Measurements from ENCODE around the gene MAP2K5.

GRCh38 chr15:67829647-67830504 lies 287.4 kb downstream of the MAP2K5 start:
- no peak for TF ChIP-seq POLR2A (IDR thresholded peaks at IDR 0.05)
- no peak for TF ChIP-seq POLR2AphosphoS5 (IDR thresholded peaks at IDR 0.05)
- TF ChIP-seq CTCF (IDR thresholded peaks at IDR 0.05), result no peak
